Activated CD4-positive, alpha-beta T cell treated with anti-CD3 and anti-CD28 coated beads, Interleukin-2, amount 50 U/mL, for 16 hours (primary cell): ENCODE results near the gene ETV1.

Experiments
- DNase-seq: peaks from one replicate; pipeline ENCODE4 v3.0.0-alpha.2; 2020

The ETV1 gene

GRCh38 chr7:13875496-13876074, 113.9 kb downstream of the ETV1 start:
- no peak for DNase-seq

GRCh38 chr7:13874783-13875182, 114.7 kb downstream of the ETV1 start:
- DNase-seq = no peak

- no peak for DNase-seq
These were observed 116.8 kb downstream of the ETV1 start for GRCh38 chr7:13872709-13873108.

- DNase-seq = no peak
These were observed 118.5 kb downstream of the ETV1 start for GRCh38 chr7:13871008-13871407.

- DNase-seq = no peak
These were observed 128.7 kb downstream of the ETV1 start for GRCh38 chr7:13860734-13861133.

GRCh38 chr7:13856012-13856411, 133.5 kb downstream of the ETV1 start:
- no peak for DNase-seq

- peak; percentile 46 for DNase-seq
These were observed 137.0 kb downstream of the ETV1 start for GRCh38 chr7:13852281-13852968.

GRCh38 chr7:13851736-13852135, 137.7 kb downstream of the ETV1 start:
- no peak for DNase-seq

GRCh38 chr7:13850185-13850752, 139.2 kb downstream of the ETV1 start:
- peak; percentile 88 for DNase-seq

- DNase-seq = no peak
These were observed 140.1 kb downstream of the ETV1 start for GRCh38 chr7:13849163-13849892.

- DNase-seq = no peak
These were observed 140.8 kb downstream of the ETV1 start for GRCh38 chr7:13848681-13849131.

GRCh38 chr7:13846386-13846785, 143.1 kb downstream of the ETV1 start:
- DNase-seq = no peak

- DNase-seq = no peak
These were observed 143.9 kb downstream of the ETV1 start for GRCh38 chr7:13845601-13846000.

- no peak for DNase-seq
These were observed 144.5 kb downstream of the ETV1 start for GRCh38 chr7:13844954-13845353.

GRCh38 chr7:13841284-13841683, 148.2 kb downstream of the ETV1 start:
- no peak for DNase-seq
